ENCODE data around the gene MACC1. TPM values are rescaled to one million over a fixed set of nuclear protein-coding genes. Genes with fewer than 3 reads are reported as not detected.

Gene MACC1
- total and polyA plus RNA-seq, 12 donors, result under 0.01 to 0.82 (median 0.20) TPM; not detected in 4

DNA sequence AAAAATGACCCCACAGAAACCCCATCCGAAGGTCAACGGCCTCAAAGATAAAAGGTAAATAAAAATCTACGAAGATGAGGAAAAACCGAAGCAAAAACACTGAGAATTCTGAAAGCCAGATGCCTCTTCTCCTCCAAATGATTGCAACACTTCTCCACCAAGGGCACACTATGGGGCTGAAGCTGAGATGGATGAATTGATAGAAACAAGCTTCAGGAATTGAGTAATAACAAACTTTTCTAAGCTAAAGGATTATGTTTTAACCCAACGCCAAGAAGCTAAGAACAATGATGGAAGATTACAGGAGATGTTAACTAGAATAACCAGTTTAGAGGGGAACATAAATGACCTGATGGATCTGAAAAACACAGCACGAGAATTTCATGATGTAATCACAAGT is 127.8 kb downstream of the MACC1 start:
- intact Hi-C loops (cut with DNase I), result no loop called here
- no peak for ATAC-seq
- Histone ChIP-seq H3K4me3 (no peak overlapping the region), H3K27me3 (peaks cover 0 to 5% (median 0%) of the 10 kb centered on the region in 7 donors), H3K27ac (no peak overlapping the region), H3K9me3 (peaks cover 0 to 17% (median 0%) of the 10 kb centered on the region in 11 donors), H3K4me1 (no peaks in the 10 kb centered on the region), H3K36me3 (no peaks in the 10 kb centered on the region)
- 76 to 80% methylated on average over 6 of the region's 6 CpGs for WGBS, 2 donors
- no peak for DNase-seq
- TF ChIP-seq, protein P1, sequence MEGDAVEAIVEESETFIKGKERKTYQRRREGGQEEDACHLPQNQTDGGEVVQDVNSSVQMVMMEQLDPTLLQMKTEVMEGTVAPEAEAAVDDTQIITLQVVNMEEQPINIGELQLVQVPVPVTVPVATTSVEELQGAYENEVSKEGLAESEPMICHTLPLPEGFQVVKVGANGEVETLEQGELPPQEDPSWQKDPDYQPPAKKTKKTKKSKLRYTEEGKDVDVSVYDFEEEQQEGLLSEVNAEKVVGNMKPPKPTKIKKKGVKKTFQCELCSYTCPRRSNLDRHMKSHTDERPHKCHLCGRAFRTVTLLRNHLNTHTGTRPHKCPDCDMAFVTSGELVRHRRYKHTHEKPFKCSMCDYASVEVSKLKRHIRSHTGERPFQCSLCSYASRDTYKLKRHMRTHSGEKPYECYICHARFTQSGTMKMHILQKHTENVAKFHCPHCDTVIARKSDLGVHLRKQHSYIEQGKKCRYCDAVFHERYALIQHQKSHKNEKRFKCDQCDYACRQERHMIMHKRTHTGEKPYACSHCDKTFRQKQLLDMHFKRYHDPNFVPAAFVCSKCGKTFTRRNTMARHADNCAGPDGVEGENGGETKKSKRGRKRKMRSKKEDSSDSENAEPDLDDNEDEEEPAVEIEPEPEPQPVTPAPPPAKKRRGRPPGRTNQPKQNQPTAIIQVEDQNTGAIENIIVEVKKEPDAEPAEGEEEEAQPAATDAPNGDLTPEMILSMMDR (IDR thresholded peaks at IDR 0.05), result no peak

- H3K4me3 ChIP-seq, result no peak overlapping the region
- no peaks in the 10 kb centered on the region for H3K36me3 ChIP-seq
- no peak for ATAC-seq
- WGBS, 2 donors, result 62 to 71% methylated on average over 4 of the region's 4 CpGs
- no peak overlapping the region for H3K27ac ChIP-seq
- TF ChIP-seq, protein P1 (IDR thresholded peaks at IDR 0.05), result no peak
- intact Hi-C loops (cut with DNase I), result no loop called here
- DNase-seq, result no peak
- H3K27me3 ChIP-seq, result peaks cover 0 to 5% (median 0%) of the 10 kb centered on the region in 7 donors
- no peaks in the 10 kb centered on the region for H3K4me1 ChIP-seq
- H3K9me3 ChIP-seq, result no peaks in the 10 kb centered on the region
Observed at GRCh38 chr7:20085086-20085485, 132.1 kb downstream of the MACC1 start.

Other genes with a start within 250 kb of the MACC1 start
- gene ITGB8, start 113.5 kb upstream of the MACC1 start, total RNA-seq, result 10 to 100 TPM in 1 of 10 donors, 1 to 10 TPM in 8, under 1 TPM in 1; 0.93 to 10.7 (median 3.0) TPM
- gene ITGB8, start 113.5 kb upstream of the MACC1 start, polyA plus RNA-seq, result under 1 TPM; 0.46 to 0.59 TPM